HFF-Myc (cell line): ENCODE results near the gene STRA8.

ENCODE experiments used
- DNase-seq: peaks from one replicate; pipeline ENCODE4 v3.0.0-alpha.2; 2011; ENCODE audit warnings: low read depth; ENCODE audit errors: extremely low read depth
- H3K4me3 ChIP-seq: replicated peaks from 2 replicates; pipeline ENCODE4 v1.5.1; 2011; ENCODE audit warnings: low read depth, mild to moderate bottlenecking, control low read depth, low read length
- TF ChIP-seq, protein P1 (sequence below): IDR thresholded peaks from 2 replicates; pipeline ENCODE4 v1.5.1; 2012; ENCODE audit warnings: mild to moderate bottlenecking, low read depth, low read length, control low read depth; ENCODE audit errors: missing control alignments

The STRA8 gene

DNA sequence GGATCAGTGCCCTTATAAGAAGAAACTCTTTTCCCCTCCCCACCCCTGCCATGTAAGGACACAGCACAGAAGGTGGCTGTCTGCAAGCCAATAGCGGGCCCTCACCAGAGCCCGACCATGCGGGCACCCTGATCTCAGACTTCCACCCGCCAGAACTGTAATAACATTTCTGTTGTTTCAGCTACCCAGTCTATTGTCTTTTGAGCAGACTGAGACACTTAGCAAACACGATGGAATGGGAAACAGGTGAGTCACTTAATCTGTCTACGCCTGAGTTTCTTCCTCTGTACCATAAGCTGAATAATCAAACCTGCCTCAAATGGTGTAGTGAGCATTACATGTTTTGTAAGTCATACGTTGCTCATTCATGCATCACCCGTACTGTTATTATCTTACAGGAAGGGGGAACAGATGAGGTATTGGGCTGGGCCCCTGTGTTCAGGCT is 58.2 kb downstream of the STRA8 start:
- TF ChIP-seq, protein P1, sequence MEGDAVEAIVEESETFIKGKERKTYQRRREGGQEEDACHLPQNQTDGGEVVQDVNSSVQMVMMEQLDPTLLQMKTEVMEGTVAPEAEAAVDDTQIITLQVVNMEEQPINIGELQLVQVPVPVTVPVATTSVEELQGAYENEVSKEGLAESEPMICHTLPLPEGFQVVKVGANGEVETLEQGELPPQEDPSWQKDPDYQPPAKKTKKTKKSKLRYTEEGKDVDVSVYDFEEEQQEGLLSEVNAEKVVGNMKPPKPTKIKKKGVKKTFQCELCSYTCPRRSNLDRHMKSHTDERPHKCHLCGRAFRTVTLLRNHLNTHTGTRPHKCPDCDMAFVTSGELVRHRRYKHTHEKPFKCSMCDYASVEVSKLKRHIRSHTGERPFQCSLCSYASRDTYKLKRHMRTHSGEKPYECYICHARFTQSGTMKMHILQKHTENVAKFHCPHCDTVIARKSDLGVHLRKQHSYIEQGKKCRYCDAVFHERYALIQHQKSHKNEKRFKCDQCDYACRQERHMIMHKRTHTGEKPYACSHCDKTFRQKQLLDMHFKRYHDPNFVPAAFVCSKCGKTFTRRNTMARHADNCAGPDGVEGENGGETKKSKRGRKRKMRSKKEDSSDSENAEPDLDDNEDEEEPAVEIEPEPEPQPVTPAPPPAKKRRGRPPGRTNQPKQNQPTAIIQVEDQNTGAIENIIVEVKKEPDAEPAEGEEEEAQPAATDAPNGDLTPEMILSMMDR = no peak
- no peak for DNase-seq
- H3K4me3 ChIP-seq = no peak overlapping the region

DNA sequence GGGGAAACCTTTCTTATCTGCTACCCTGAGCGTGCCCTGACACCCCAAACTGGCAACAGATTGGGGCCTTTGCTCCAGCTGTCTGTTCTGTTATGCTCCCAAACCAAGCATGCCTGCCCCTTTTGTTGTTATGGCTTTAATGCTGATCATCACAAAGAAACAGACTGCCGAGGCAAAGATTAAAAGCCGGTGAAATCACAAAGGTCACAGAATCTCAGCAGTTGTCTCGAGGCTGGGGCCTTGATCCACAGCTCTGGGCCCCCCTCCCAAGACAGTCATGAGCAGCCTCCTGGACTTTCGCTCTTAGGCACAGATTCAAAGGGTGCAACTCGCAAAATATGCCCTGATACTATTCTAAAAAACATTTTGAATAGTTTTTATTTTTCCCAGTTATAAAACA is 65.6 kb downstream of the STRA8 start:
- DNase-seq = no peak
- H3K4me3 ChIP-seq = no peak overlapping the region

DNA sequence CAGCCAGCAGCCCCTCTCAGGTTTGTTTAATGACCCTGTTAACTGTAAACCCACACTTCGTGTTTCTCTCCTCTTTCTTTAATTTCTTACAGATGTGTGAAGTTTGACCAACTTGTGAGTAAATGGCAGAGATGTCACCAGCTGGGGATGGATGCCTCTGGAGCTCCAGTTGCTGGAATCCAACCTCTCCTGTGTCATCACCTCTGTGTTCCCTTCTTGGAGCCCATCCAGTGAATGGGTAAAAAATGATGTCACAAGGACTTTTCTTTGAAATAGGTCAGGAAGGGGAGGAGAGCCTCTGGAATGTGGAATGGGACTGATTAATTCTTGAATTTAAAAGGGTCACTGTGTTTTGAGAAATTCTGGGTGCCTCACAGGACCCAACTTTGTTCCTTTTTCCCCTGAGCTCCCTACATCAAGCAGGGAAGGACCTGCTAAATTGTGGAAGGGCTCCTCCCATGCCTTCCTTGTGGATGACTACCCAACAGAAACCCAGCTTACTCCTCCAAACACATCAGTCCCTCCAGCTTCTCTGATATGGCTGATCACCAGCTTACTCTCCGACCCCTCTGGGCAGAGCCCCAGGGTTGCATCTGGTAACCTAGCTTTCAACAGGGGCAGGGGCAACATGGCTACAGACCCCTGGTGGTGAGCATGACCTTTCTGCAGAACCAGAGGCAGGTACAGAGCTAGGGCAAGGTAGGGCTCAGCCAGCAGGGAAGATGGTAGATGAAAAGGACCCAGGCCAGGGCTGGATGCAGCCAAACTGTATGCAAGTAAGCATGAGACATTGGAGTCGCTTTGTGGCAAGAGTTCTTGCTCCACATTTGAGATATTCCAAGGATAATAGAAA is 67.5 kb downstream of the STRA8 start:
- H3K4me3 ChIP-seq = no peak overlapping the region
- TF ChIP-seq, protein P1 = no peak
- DNase-seq = no peak

More for the DNA sequence above, 65.6 kb downstream of the STRA8 start:
- TF ChIP-seq, protein P1 = no peak
